Esophagus squamous epithelium (tissue), 5 donors: Measurements from ENCODE around the gene PRLR. TPM values are rescaled to one million over a fixed set of nuclear protein-coding genes. Genes with fewer than 3 reads are reported as not detected.

Source experiments
- DNase-seq: peaks from one replicate; lab custom pipeline; 2025; lab: John Stamatoyannopoulos, UW
- H3K27ac ChIP-seq, 4 donors: fragments of 200-600 bp; sonication (generic); one replicate each; pipeline ENCODE4 v1.5.1; 2016 to 2019; ENCODE audit warnings: mild to moderate bottlenecking in 1 of 4
- H3K27me3 ChIP-seq, 4 donors: fragments of 200-600 bp; sonication (generic); 1 replicate in 3 of 4; 2 replicates in 1 of 4; pipeline versions ENCODE4 v1.5.1 to v1.6.0; 2017 to 2021; ENCODE audit warnings: antibody characterized with exemption in 1 of 4
- H3K36me3 ChIP-seq, 3 donors: fragments of 200-600 bp; sonication (generic); one replicate each; pipeline ENCODE4 v1.5.1; 2016 to 2019
- H3K4me1 ChIP-seq, 3 donors: fragments of 200-600 bp; sonication (generic); one replicate each; pipeline ENCODE4 v1.5.1; 2017 to 2019
- H3K4me3 ChIP-seq, 4 donors: fragments of 200-600 bp; sonication (generic); 1 replicate in 3 of 4; 2 replicates in 1 of 4; pipeline ENCODE4 v1.5.1; 2016 to 2019; ENCODE audit warnings: mild to moderate bottlenecking in 2 of 4, moderate library complexity in 1 of 4
- H3K9me3 ChIP-seq, 3 donors: fragments of 200-600 bp; sonication (generic); one replicate each; pipeline ENCODE4 v1.5.1; 2016 to 2019
- CTCF ChIP-seq, 6 experiments: fragments of 450-650 bp in 4 of 6; fragments of 200-600 bp in 2 of 6; sonication (generic) in 2 of 6; IDR thresholded peaks; one replicate each; pipeline ENCODE4 v1.5.1; 2016 to 2019; ENCODE audit warnings: antibody characterized with exemption in 6 of 6, mild to moderate bottlenecking in 4 of 6, moderate library complexity in 4 of 6
- POLR2A ChIP-seq, 4 donors: fragments of 450-650 bp; IDR thresholded peaks; one replicate each; pipeline ENCODE4 v1.6.1; 2017; ENCODE audit warnings: antibody characterized with exemption in 4 of 4, mild to moderate bottlenecking in 4 of 4, moderate library complexity in 3 of 4
- WGBS, 2 donors: methylation state at CpG; one replicate each; pipeline ENCODE4 v1.1.5; 2018; 5-methylcytosine and 5-hydroxymethylcytosine counted together
- intact Hi-C: fragments of 100-400 bp; cut with DNase I; formaldehyde crosslinking; loops from one replicate; pipeline ENCODE4 v1.15.0; 2022
- total RNA-seq, 4 donors: library from RNA; depleted of rRNA; stranded (reverse); fragments of >200 nt; gene quantifications; one replicate each; pipeline ENCODE4 v1.1.0, GENCODE V29; 2016
- donor health status: DM: yes; HTN: yes; CAD: no.

The PRLR gene
- total RNA-seq, 4 donors from 2014 or later = 1.5 to 2.8 (median 2.3) TPM

DNA sequence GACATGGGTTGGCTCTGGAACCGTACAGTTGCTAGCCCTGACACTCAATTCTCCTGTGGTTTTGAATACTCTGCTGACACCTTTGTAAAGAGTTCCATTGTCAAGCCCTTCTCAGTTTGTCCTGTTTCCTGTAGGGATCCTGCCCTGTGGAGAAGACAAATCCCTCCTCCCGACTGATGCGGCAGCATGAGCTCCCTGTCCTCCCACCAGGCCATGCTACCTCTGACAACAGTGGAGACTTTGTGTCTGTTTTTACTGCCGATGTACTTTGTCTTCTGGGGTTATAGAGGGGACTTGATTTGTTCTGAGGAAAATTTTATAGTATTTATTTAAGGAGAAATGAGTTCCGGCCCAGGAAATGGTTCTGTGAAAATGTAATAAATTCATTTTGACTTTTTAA is 57.8 kb downstream of the PRLR start:
- Histone ChIP-seq H3K9me3 (peaks cover 0 to 5% (median 0%) of the 10 kb centered on the region in 3 donors), H3K4me1 (no peaks in the 10 kb centered on the region), H3K36me3 (no peaks in the 10 kb centered on the region), H3K27ac (no peak overlapping the region), H3K4me3 (no peak overlapping the region), H3K27me3 (no peaks in the 10 kb centered on the region)
- TF ChIP-seq CTCF (IDR thresholded peaks at IDR 0.05) = no peak
- TF ChIP-seq POLR2A (IDR thresholded peaks at IDR 0.05) = no peak
- no peak for DNase-seq
- intact Hi-C loops = no loop called here
- WGBS, 2 donors = 78 to 88% methylated on average over 4 of the region's 5 CpGs

DNA sequence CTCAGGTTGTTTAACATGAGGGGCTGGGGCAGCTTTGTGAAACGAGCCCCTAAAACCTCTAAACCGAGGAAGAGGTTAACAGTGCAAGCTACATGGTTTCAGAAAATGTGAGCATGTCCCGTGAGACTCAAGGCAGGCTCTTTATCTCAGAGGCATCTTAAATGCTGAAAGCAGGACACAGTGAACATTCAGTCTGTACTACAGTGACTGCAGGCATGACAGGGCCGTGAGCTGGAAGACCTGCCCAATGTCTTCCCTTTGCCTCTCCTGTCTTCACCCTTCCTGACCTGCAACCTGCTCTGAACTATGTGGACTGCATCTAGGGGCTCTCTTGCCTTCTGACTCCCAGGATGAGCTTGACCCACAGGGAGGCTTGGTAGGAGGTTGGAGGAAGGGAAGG is 58.3 kb downstream of the PRLR start:
- TF ChIP-seq CTCF (IDR thresholded peaks at IDR 0.05) (no peak), POLR2A (IDR thresholded peaks at IDR 0.05) (no peak)
- Histone ChIP-seq H3K9me3 (peaks cover 0 to 9% (median 0%) of the 10 kb centered on the region in 3 donors), H3K4me3 (no peak overlapping the region), H3K36me3 (no peaks in the 10 kb centered on the region), H3K4me1 (no peaks in the 10 kb centered on the region), H3K27me3 (no peaks in the 10 kb centered on the region), H3K27ac (no peak overlapping the region)
- no peak for DNase-seq
- intact Hi-C loops = no loop called here
- WGBS, 2 donors = 72 to 79% methylated on average over 4 of the region's 4 CpGs

GRCh38 chr5:35171078-35171477 is 59.2 kb downstream of the PRLR start:
- Histone ChIP-seq H3K4me1 (no peaks in the 10 kb centered on the region), H3K27me3 (no peaks in the 10 kb centered on the region), H3K9me3 (peaks cover 0 to 12% (median 0%) of the 10 kb centered on the region in 3 donors), H3K36me3 (no peaks in the 10 kb centered on the region), H3K4me3 (no peak overlapping the region), H3K27ac (no peak overlapping the region)
- DNase-seq = no peak
- intact Hi-C loops = no loop called here
- TF ChIP-seq CTCF (IDR thresholded peaks at IDR 0.05) = no peak
- TF ChIP-seq POLR2A (IDR thresholded peaks at IDR 0.05) = no peak

GRCh38 chr5:35166043-35166442 is 64.2 kb downstream of the PRLR start:
- no peak for TF ChIP-seq CTCF (IDR thresholded peaks at IDR 0.05)
- TF ChIP-seq POLR2A (IDR thresholded peaks at IDR 0.05) = no peak

GRCh38 chr5:35164860-35165542 is 65.3 kb downstream of the PRLR start:
- intact Hi-C loops = no loop called here
- peaks cover 0 to 25% (median 0%) of the 10 kb centered on the region in 3 donors for H3K4me1 ChIP-seq

More at GRCh38 chr5:35166043-35166442, 64.2 kb downstream of the PRLR start:
- WGBS, 2 donors = 83 to 91% methylated on average over 1 of the region's 1 CpG
- no peak for DNase-seq
- H3K9me3 ChIP-seq = peaks cover 0 to 12% (median 0%) of the 10 kb centered on the region in 3 donors
- intact Hi-C loops = no loop called here
- H3K36me3 ChIP-seq = no peaks in the 10 kb centered on the region
- H3K27me3 ChIP-seq = no peaks in the 10 kb centered on the region
- H3K4me3 ChIP-seq = no peak overlapping the region
- no peak overlapping the region for H3K27ac ChIP-seq
- peaks cover 0 to 16% (median 0%) of the 10 kb centered on the region in 3 donors for H3K4me1 ChIP-seq

More at GRCh38 chr5:35164860-35165542, 65.3 kb downstream of the PRLR start:
- no peak for TF ChIP-seq POLR2A (IDR thresholded peaks at IDR 0.05)
- DNase-seq = no peak
- Histone ChIP-seq H3K36me3 (no peaks in the 10 kb centered on the region), H3K27me3 (no peaks in the 10 kb centered on the region), H3K9me3 (peaks cover 0 to 12% (median 0%) of the 10 kb centered on the region in 3 donors), H3K27ac (no peak overlapping the region), H3K4me3 (no peak overlapping the region)
- WGBS, 2 donors = 84 to 88% methylated on average over 4 of the region's 4 CpGs
